ENCODE results near the gene PRORP.
"Not testable (repeated sequence)": the region's sequence is repeated elsewhere in the genome, so short reads cannot be mapped to it uniquely, and the experiment has no call there.

PRORP gene

GRCh38 chr14:35140718-35141581 is 18.6 kb downstream of the PRORP start:
- H3K27ac ChIP-seq: no peak overlapping the region
- TF ChIP-seq ZFX (IDR thresholded peaks at IDR 0.05): no peak
- TF ChIP-seq CTCF (conservative IDR thresholded peaks at IDR 0.05): peak; percentile 45

GRCh38 chr14:35144029-35144428 is 21.7 kb downstream of the PRORP start:
- no peak for TF ChIP-seq CTCF (conservative IDR thresholded peaks at IDR 0.05)
- no peak for TF ChIP-seq ZFX (IDR thresholded peaks at IDR 0.05)

GRCh38 chr14:35146711-35147149 is 24.4 kb downstream of the PRORP start:
- no peak overlapping the region for H3K27ac ChIP-seq
- TF ChIP-seq ZFX (IDR thresholded peaks at IDR 0.05): no peak
- TF ChIP-seq CTCF (conservative IDR thresholded peaks at IDR 0.05): no peak

More at GRCh38 chr14:35144029-35144428, 21.7 kb downstream of the PRORP start:
- H3K27ac ChIP-seq: no peak overlapping the region

- TF ChIP-seq CTCF (conservative IDR thresholded peaks at IDR 0.05): no peak
- no peak for TF ChIP-seq ZFX (IDR thresholded peaks at IDR 0.05)
- no peak overlapping the region for H3K27ac ChIP-seq
Measured at GRCh38 chr14:35147186-35147585, 24.8 kb downstream of the PRORP start.

- no peak overlapping the region for H3K27ac ChIP-seq
- TF ChIP-seq CTCF (conservative IDR thresholded peaks at IDR 0.05) (no peak), ZFX (IDR thresholded peaks at IDR 0.05) (no peak)
Measured at GRCh38 chr14:35147711-35148110, 25.4 kb downstream of the PRORP start.

GRCh38 chr14:35149239-35149638 is 26.9 kb downstream of the PRORP start:
- TF ChIP-seq ZFX (IDR thresholded peaks at IDR 0.05): no peak
- no peak for TF ChIP-seq CTCF (conservative IDR thresholded peaks at IDR 0.05)
- no peak overlapping the region for H3K27ac ChIP-seq

GRCh38 chr14:35152531-35152930 is 30.2 kb downstream of the PRORP start:
- H3K27ac ChIP-seq: not testable (repeated sequence)

- H3K27ac ChIP-seq: no peak overlapping the region
- TF ChIP-seq CTCF (conservative IDR thresholded peaks at IDR 0.05) (no peak), ZFX (IDR thresholded peaks at IDR 0.05) (no peak)
Measured at GRCh38 chr14:35154016-35154415, 31.7 kb downstream of the PRORP start.

Measured in C4-2B (cell line).